Mesenchymal stem cell (in vitro differentiated cells and primary cell): ENCODE results near the gene MAP7.
"Not testable (repeated sequence)": the region's sequence is repeated elsewhere in the genome, so short reads cannot be mapped to it uniquely, and the experiment has no call there.

ENCODE experiments used
- DNase-seq: peaks from one replicate; pipeline ENCODE4 v3.0.0-alpha.2; 2013
- H2AFZ ChIP-seq: one replicate; pipeline ENCODE4 v1.6.1; 2013; ENCODE audit warnings: low read depth, mild to moderate bottlenecking, control low read depth, inconsistent platforms, low read length, moderate library complexity
- H2AK5ac ChIP-seq: 2 replicates; pipeline ENCODE4 v1.6.1; 2013; ENCODE audit warnings: low read length, moderate library complexity, mild to moderate bottlenecking, inconsistent platforms; ENCODE audit not compliant: severe bottlenecking
- H2BK120ac ChIP-seq: one replicate; pipeline ENCODE4 v1.6.1; 2013; ENCODE audit warnings: low read depth, mild to moderate bottlenecking, inconsistent platforms, low read length, moderate library complexity
- H2BK12ac ChIP-seq, 2 experiments: one replicate each; pipeline ENCODE4 v1.6.1; 2013; ENCODE audit warnings: inconsistent platforms in 2 of 2, low read length in 2 of 2, mild to moderate bottlenecking in 2 of 2, moderate library complexity in 2 of 2, control low read depth in 1 of 2
- H2BK15ac ChIP-seq: one replicate; pipeline ENCODE4 v1.6.1; 2013; ENCODE audit warnings: mild to moderate bottlenecking, low read depth, inconsistent platforms; ENCODE audit not compliant: poor library complexity, severe bottlenecking
- H2BK5ac ChIP-seq: 2 replicates; pipeline ENCODE4 v1.6.1; 2013; ENCODE audit warnings: low read depth, mild to moderate bottlenecking, low read length, control low read depth, inconsistent platforms; ENCODE audit not compliant: poor library complexity, severe bottlenecking
- H3K14ac ChIP-seq, 2 experiments: one replicate each; pipeline ENCODE4 v1.6.1; 2013; ENCODE audit warnings: inconsistent platforms in 2 of 2, low read length in 2 of 2, control low read depth in 1 of 2, mild to moderate bottlenecking in 1 of 2, moderate library complexity in 1 of 2
- H3K18ac ChIP-seq, 2 experiments: one replicate each; pipeline ENCODE4 v1.6.1; 2013; ENCODE audit warnings: inconsistent platforms in 2 of 2, low read length in 2 of 2, control low read depth in 1 of 2, low read depth in 1 of 2, mild to moderate bottlenecking in 1 of 2
- H3K23ac ChIP-seq, 2 experiments: one replicate each; pipeline ENCODE4 v1.6.1; 2013; ENCODE audit warnings: inconsistent platforms in 2 of 2, low read length in 2 of 2, mild to moderate bottlenecking in 2 of 2, moderate library complexity in 2 of 2, control low read depth in 1 of 2
- H3K27ac ChIP-seq: 2 replicates; pipeline ENCODE4 v1.5.1; 2013; ENCODE audit warnings: mild to moderate bottlenecking, moderate library complexity, low read length, control low read depth, inconsistent platforms; ENCODE audit not compliant: poor library complexity, severe bottlenecking
- H3K27me3 ChIP-seq, 2 experiments: 2 replicates each; pipeline versions ENCODE4 v1.6.1 to v1.7.0; 2013; ENCODE audit warnings: low read length in 2 of 2, mild to moderate bottlenecking in 2 of 2, moderate library complexity in 2 of 2, control low read depth in 1 of 2, inconsistent platforms in 1 of 2; ENCODE audit not compliant: control insufficient read depth in 1 of 2, insufficient read depth in 1 of 2
- H3K36me3 ChIP-seq, 2 experiments: 2 replicates each; pipeline versions ENCODE4 v1.6.1 to v1.7.0; 2013; ENCODE audit warnings: low read length in 2 of 2, control low read depth in 1 of 2, inconsistent platforms in 1 of 2, low read depth in 1 of 2, mild to moderate bottlenecking in 1 of 2; ENCODE audit not compliant: insufficient read depth in 2 of 2, control insufficient read depth in 1 of 2
- H3K4ac ChIP-seq, 2 experiments: one replicate each; pipeline ENCODE4 v1.6.1; 2013; ENCODE audit warnings: inconsistent platforms in 2 of 2, low read length in 2 of 2, mild to moderate bottlenecking in 2 of 2, moderate library complexity in 2 of 2, control low read depth in 1 of 2, low read depth in 1 of 2
- H3K4me1 ChIP-seq: 2 replicates; pipeline ENCODE4 v1.6.1; 2013; ENCODE audit warnings: low read depth, low read length, control low read depth; ENCODE audit not compliant: control insufficient read depth, insufficient read depth
- H3K4me2 ChIP-seq: 2 replicates; pipeline ENCODE4 v1.6.1; 2013; ENCODE audit warnings: low read length, mild to moderate bottlenecking, inconsistent platforms; ENCODE audit not compliant: poor library complexity, severe bottlenecking
- H3K4me3 ChIP-seq, 2 experiments: 2 replicates each; pipeline versions ENCODE4 v1.5.1 to v1.7.0; 2013; ENCODE audit warnings: low read length in 2 of 2, mild to moderate bottlenecking in 2 of 2, control low read depth in 1 of 2, low read depth in 1 of 2; ENCODE audit not compliant: insufficient read depth in 1 of 2
- H3K79me1 ChIP-seq: replicated peaks from 2 replicates; pipeline ENCODE4 v1.6.1; 2013; ENCODE audit warnings: mild to moderate bottlenecking, control low read depth, low read length, inconsistent platforms; ENCODE audit not compliant: poor library complexity, severe bottlenecking
- H3K9ac ChIP-seq: 2 replicates; pipeline ENCODE4 v1.7.0; 2013; ENCODE audit warnings: mild to moderate bottlenecking, low read length, moderate library complexity
- H3K9me3 ChIP-seq: 2 replicates; pipeline ENCODE4 v1.7.0; 2013; ENCODE audit warnings: mild to moderate bottlenecking, low read length; ENCODE audit not compliant: control insufficient read depth
- H4K8ac ChIP-seq: one replicate; pipeline ENCODE4 v1.6.1; 2013; ENCODE audit warnings: inconsistent platforms, mild to moderate bottlenecking, low read length, moderate library complexity
- H4K91ac ChIP-seq: one replicate; pipeline ENCODE4 v1.6.1; 2013; ENCODE audit warnings: mild to moderate bottlenecking, low read length, inconsistent platforms
- WGBS: methylation state at CpG from one replicate; pipeline ENCODE4 v1.1.7; 2013; ENCODE audit warnings: mixed read lengths; 5-methylcytosine and 5-hydroxymethylcytosine counted together

Gene MAP7

DNA sequence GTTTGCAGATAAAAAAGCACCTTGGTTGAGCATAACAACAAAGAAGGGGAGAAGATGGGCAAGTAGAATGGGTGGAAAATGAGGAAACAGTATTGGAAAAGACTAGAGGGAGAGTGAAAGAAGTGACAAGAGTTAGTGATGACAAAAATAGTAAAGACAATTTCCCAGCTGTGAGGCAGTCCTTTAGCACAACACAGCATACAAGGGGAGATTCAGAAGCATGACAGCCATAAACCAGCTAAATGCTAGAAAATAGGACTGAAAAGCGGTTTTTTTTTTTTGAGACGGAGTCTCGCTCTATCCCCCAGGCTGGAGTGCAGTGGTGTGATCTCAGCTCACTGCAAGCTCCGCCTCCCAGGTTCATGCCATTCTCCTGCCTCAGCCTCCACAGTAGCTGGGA is 174.4 kb downstream of the MAP7 start:
- not testable (repeated sequence) for H3K4me1 ChIP-seq, H2BK120ac ChIP-seq, H2BK12ac ChIP-seq, H4K91ac ChIP-seq, H2BK5ac ChIP-seq, H4K8ac ChIP-seq, H3K9me3 ChIP-seq, H2AFZ ChIP-seq, H3K4me3 ChIP-seq, H3K14ac ChIP-seq, H2BK15ac ChIP-seq, H3K18ac ChIP-seq, H3K4me2 ChIP-seq, H2AK5ac ChIP-seq, DNase-seq, H3K9ac ChIP-seq, H3K23ac ChIP-seq, H3K4ac ChIP-seq, H3K27me3 ChIP-seq, H3K79me1 ChIP-seq, H3K27ac ChIP-seq, H3K36me3 ChIP-seq
- WGBS = 91% methylated on average over 4 of the region's 4 CpGs

DNA sequence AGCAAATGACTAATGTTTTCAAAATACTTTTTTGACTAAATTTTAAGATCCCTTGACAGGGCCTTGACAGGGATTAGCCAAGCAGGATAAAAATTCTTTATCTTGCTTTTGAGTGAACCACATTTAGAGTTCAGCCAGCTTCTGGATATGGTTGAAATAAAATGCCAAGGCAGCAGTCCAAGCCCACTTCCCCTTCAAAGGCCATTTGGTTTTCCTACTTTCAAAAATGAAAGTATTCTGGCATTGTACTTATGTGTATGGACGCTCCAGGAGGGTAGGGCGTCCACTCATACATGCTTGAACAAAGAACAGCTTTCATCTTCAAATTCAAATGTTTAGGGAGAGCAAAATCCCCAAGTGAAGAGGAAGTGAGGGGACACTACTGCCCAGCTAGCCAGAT is 178.3 kb downstream of the MAP7 start:
- no peak overlapping the region for H2BK5ac ChIP-seq
- H3K4ac ChIP-seq = no peak overlapping the region
- no peak overlapping the region for H3K4me2 ChIP-seq
- no peaks in the 10 kb centered on the region for H3K4me1 ChIP-seq
- no peak for DNase-seq
- no peak overlapping the region for H3K18ac ChIP-seq
- no peak overlapping the region for H2AFZ ChIP-seq
- H2BK15ac ChIP-seq = no peak overlapping the region
- H2BK120ac ChIP-seq = no peak overlapping the region
- H4K8ac ChIP-seq = no peak overlapping the region
- no peak overlapping the region for H2BK12ac ChIP-seq
- peaks cover 0 to 5% of the 10 kb centered on the region in 2 experiments for H3K27me3 ChIP-seq
- H3K23ac ChIP-seq = no peak overlapping the region
- no peak overlapping the region for H2AK5ac ChIP-seq
- H3K36me3 ChIP-seq = no peaks in the 10 kb centered on the region
- H4K91ac ChIP-seq = no peak overlapping the region
- H3K4me3 ChIP-seq = no peak overlapping the region
- peak overlapping the region in 1 of 2 experiments; percentile 26 for H3K14ac ChIP-seq
- WGBS = no CpG with 5 or more reads among the region's 2 CpGs
- no peak overlapping the region for H3K9ac ChIP-seq
- no peaks in the 10 kb centered on the region for H3K9me3 ChIP-seq
- H3K27ac ChIP-seq = no peak overlapping the region
- no peaks in the 10 kb centered on the region for H3K79me1 ChIP-seq

DNA sequence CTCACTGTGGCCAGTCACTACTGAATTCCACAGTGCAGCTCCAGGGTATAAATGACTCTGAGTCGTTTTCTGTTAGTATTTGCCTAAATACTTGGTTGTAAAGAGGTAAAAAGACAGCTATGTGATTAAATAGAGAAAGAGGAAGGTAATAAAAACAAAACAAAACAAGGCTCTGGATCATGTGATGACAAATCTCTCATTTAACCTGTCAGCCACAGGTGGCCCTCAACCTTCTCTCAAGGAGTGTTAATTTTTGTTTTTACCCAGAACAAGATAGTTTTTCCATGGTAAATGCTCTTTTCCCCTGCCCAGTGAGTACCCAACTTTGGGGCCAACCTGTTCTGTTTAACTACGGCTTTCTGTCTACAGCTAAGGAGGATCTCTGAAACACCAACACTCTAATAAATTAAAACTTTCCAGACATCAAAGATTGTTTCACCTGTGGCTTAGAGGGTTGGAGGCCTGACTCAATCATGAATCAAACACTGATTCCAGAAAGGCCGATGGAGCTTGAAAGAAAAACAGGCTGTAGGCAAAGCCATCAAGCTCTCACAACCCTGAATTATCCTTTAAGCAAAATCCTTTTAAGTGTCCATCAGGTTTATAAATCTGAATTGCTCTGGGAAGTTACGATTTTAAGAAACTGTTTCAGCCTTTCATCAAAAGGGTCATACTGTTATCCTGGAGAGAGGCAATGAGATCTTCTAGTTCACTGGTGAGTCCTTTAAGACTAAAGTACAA is 179.1 kb downstream of the MAP7 start:
- no peak for DNase-seq
- Histone ChIP-seq H2BK120ac (no peak overlapping the region), H3K14ac (no peak overlapping the region), H2BK15ac (no peak overlapping the region), H4K8ac (no peak overlapping the region), H3K23ac (no peak overlapping the region), H2AFZ (no peak overlapping the region), H3K4me2 (no peak overlapping the region), H3K27me3 (peaks cover 0 to 5% of the 10 kb centered on the region in 2 experiments), H4K91ac (no peak overlapping the region), H3K79me1 (no peaks in the 10 kb centered on the region), H3K4me1 (no peaks in the 10 kb centered on the region), H3K18ac (no peak overlapping the region), H3K4ac (no peak overlapping the region), H3K36me3 (no peaks in the 10 kb centered on the region), H2BK12ac (no peak overlapping the region), H2AK5ac (no peak overlapping the region), H3K9ac (no peak overlapping the region), H3K27ac (no peak overlapping the region), H2BK5ac (no peak overlapping the region), H3K9me3 (no peaks in the 10 kb centered on the region), H3K4me3 (no peak overlapping the region)
- 89% methylated on average over 2 of the region's 4 CpGs for WGBS

DNA sequence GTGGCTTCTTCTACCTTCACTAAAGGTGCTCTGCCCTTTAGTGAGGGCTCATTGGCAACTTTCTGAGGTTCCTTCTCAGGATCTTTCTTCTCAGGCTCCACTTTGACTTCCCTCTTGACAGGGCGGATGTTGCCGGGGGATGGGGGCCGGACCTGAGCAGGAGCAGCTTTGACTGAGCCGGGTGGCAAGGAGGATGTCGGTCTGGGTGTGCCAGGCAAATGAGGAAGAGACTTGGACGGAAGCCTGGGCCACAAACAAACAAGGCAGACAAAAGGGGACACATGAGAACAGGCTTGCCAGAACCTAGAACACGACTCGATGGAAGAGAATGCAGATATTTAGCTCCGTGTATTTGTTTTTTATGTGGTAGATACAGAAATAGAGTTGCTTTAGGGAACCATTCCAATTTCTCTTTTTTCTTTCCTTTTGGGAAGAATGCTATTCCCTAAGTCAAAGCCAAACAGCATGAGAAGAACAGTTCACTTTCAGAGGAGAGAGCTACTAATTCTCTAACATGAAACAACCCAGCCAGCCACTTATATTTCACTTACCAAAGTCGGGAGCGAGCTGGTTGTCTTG is 184.4 kb downstream of the MAP7 start:
- Histone ChIP-seq H3K79me1 (no peaks in the 10 kb centered on the region), H2BK120ac (no peak overlapping the region), H3K23ac (no peak overlapping the region), H3K4me2 (no peak overlapping the region), H4K8ac (no peak overlapping the region), H3K18ac (no peak overlapping the region), H3K9me3 (no peaks in the 10 kb centered on the region), H2AFZ (no peak overlapping the region), H3K27me3 (no peaks in the 10 kb centered on the region), H3K4ac (no peak overlapping the region), H3K36me3 (peaks cover 0 to 1% of the 10 kb centered on the region in 2 experiments), H2BK15ac (no peak overlapping the region), H4K91ac (no peak overlapping the region), H3K9ac (no peak overlapping the region), H2BK12ac (no peak overlapping the region), H3K14ac (no peak overlapping the region), H2BK5ac (no peak overlapping the region), H3K4me1 (no peaks in the 10 kb centered on the region), H2AK5ac (no peak overlapping the region), H3K4me3 (no peak overlapping the region), H3K27ac (no peak overlapping the region)
- 96% methylated on average over 9 of the region's 11 CpGs for WGBS
- no peak for DNase-seq
